ENCODE data around the gene OR6C75.
"Not testable (repeated sequence)": the region's sequence is repeated elsewhere in the genome, so short reads cannot be mapped to it uniquely, and the experiment has no call there.

Gene OR6C75

GRCh38 chr12:55362675-55363074, at the start of gene OR6C75:
Gene OR6C75, plus strand, starts transcription at chr12:55362975. Its CDS starts 2,136 bp downstream, at chr12:55365111.
- DNase-seq (ENCODE audit: low read depth): no peak
- no peak within 1 kb of the TSS for H3K4me3 ChIP-seq (ENCODE audit: low read depth, low read length)

DNA sequence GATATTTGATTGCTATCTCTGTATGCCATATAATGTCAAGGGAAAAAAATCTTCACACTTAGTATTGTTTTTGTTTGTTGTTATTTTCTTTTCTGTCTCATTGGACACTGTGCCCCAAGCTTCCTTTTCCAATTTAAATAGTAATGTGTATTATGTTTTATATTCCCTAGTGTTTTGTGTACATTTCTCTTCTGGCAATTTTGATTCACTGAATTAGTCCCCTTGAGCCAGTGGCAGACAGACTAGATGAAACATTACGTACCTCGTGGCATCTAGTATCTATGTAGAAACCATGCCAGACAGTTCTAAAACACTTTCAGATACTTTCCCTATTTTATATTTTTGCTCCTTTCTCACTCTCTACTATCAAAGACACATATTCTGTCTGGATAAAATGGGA, 48.7 kb upstream of the OR6C75 start, which contains the start of gene OR6C1:
TSS of gene OR6C1 (plus strand) at position 301 of the 400 bp plus-strand sequence. CDS start 6,257 bp downstream, outside the sequence.
- H3K4me3 ChIP-seq (ENCODE audit: low read depth, low read length): no peak within 1 kb of the TSS
- DNase-seq (ENCODE audit: low read depth): no peak

- DNase-seq (ENCODE audit: low read depth): no peak
- no peak overlapping the region for H3K4me3 ChIP-seq (ENCODE audit: low read depth, low read length)
These were observed 42.6 kb upstream of the OR6C75 start for GRCh38 chr12:55320201-55320600.

DNA sequence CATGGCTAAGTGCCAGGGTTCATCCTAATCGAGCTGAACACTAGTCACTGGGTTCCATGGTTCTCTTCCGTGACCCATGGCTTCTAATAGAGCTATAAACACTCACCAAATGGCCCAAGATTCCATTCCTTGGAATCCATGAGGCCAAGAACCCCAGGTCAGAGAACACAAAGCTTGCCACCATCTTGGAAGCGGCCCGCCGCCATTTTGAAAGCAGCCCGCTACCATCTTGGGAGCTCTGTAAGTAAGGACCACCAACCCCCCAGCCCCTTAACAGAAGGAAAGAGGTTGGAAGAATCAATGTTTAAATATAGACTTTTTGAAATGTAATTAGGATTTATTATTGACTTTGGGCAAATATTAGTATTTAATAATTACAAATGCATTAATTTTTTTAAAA, 37.0 kb upstream of the OR6C75 start:
- DNase-seq (ENCODE audit: low read depth); H3K4me3 ChIP-seq (ENCODE audit: low read depth, low read length): not testable (repeated sequence)

GRCh38 chr12:55330446-55330845, 32.3 kb upstream of the OR6C75 start, which contains the start of gene OR6C3:
Gene OR6C3, plus strand, starts transcription at chr12:55330746. Its CDS starts 955 bp downstream, at chr12:55331701.
- DNase-seq (ENCODE audit: low read depth): no peak

DNA sequence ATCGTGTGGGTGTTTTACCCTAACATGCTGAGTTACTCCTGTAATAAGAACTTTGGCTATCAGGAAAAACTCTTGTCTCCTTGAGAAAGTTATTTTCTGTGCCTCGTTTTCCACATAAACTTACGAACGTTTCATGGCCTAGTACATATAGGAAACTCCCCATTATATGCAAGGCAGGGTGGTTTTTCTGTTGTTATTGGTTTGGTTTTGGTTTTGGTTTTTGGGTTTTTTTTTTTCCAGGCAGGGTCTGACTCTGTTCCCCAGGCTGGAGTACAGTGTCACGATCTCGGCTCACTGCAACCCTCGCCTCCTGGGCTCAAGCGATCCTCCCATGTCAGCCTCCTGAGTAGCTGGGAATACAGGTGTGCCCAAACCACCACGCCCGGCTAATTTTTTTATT, 26.8 kb upstream of the OR6C75 start:
- no peak for DNase-seq (ENCODE audit: low read depth)
- no peak overlapping the region for H3K4me3 ChIP-seq (ENCODE audit: low read depth, low read length)

More at GRCh38 chr12:55330446-55330845, 32.3 kb upstream of the OR6C75 start, which contains the start of gene OR6C3:
- H3K4me3 ChIP-seq (ENCODE audit: low read depth, low read length): no peak within 1 kb of the TSS

GRCh38 chr12:55355338-55355737, 7.4 kb upstream of the OR6C75 start:
- H3K4me3 ChIP-seq (ENCODE audit: low read depth, low read length); DNase-seq (ENCODE audit: low read depth): not testable (repeated sequence)

- DNase-seq (ENCODE audit: low read depth): no peak
- no peak overlapping the region for H3K4me3 ChIP-seq (ENCODE audit: low read depth, low read length)
These were observed 2.3 kb downstream of the OR6C75 start for GRCh38 chr12:55365086-55365485.

DNA sequence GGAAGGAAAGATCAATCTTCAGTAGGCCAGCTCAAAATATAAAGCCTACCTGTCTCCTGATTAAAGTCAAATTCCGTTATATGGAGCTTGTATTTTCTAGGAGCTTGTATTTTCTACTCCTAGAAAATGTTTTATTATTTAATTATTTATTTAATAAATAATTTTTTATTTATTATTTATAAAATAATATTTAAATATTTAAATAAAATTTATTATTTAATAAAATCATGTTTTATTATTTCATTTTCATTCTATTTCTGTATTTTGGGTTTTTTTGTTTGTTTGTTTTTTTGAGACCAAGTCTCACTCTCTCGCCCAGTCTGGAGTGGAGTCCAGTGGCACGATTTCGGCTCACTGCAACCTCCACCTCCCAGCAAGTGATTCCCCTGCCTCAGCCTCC, 9.7 kb downstream of the OR6C75 start:
- H3K4me3 ChIP-seq (ENCODE audit: low read depth, low read length): no peak overlapping the region
- no peak for DNase-seq (ENCODE audit: low read depth)

GRCh38 chr12:55385891-55386290, 23.1 kb downstream of the OR6C75 start:
- H3K4me3 ChIP-seq (ENCODE audit: low read depth, low read length): no peak overlapping the region
- DNase-seq (ENCODE audit: low read depth): no peak

DNA sequence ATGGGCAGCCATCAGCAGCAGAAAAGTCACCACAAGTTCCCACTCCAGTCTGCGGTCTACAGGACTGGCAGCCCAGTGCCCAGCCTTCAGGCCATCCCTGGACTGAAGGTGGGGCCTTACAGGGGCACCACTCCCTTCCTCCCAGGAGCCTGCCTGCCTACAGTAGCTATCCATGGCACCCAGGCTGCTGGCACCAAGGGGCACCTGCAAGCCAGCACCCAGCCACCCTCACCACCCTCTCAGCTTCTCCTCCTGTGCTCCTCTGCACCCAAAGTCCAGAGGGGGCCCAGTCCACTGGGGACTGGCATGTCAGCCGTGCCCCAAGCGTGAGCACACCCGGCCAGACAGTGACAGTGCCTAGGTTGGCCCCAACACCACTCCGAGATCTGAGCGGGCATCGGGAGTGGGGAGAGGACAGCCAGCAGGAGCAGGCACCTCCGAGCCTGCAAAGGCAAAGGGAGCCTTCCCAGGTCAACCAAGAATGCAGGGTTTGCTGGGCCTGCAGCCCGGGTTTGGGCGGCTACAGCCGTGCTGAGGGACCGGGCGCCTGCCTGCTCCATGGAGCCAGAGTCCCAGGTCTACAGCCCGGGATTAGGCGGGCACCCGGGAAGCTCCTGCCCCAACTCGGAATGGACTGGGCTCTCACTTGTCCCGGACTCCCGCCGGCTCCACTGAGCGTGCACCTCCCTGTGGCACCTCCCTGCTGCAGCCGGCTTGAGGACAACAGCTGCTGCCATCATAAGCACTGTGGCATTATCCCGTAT, 29.4 kb downstream of the OR6C75 start:
- H3K4me3 ChIP-seq (ENCODE audit: low read depth, low read length): no peak overlapping the region
- DNase-seq (ENCODE audit: low read depth): no peak

DNA sequence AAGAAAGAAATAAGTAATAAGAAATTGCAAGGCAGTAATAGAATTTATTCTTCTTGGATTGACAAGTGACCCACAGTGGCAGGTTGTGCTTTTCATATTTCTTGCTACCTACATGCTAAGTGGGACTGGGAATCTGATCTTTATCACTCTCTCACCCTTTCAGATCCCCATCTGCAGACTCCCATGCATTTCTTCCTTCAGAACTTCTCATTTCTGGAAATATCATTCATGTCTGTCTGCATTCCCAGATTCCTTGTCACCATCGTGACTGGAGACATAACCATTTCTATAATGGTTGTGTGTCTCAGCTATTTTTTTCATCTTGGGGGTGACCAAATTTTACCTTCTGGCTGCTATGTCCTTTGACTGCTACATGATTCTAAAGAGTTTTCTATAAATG, 33.6 kb downstream of the OR6C75 start:
- no peak for DNase-seq (ENCODE audit: low read depth)
- H3K4me3 ChIP-seq (ENCODE audit: low read depth, low read length): no peak overlapping the region

DNA sequence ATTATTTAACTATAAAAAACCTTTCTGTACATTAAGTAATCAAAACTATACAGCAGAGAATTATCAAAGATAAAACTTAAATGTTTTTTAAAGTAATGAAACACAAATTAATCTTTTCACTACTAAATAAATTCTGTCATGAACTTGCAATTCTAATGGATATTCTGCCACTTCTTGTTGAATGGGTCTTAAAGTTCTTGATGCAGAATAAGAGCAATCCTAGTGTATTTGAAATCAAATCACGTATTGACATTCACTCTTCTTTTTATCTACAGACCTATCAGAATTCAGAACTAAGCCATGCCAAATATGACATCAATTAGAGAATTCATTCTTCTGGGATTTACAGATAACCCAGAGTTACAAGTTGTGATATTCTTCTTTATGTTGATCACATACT, 37.5 kb downstream of the OR6C75 start, which contains the start of gene OR6C65:
TSS of gene OR6C65 (plus strand) at position 301 of the 400 bp plus-strand sequence. CDS start at position 301, 0 bp downstream.
- H3K4me3 ChIP-seq (ENCODE audit: low read depth, low read length): no peak within 1 kb of the TSS
- DNase-seq (ENCODE audit: low read depth): no peak

GRCh38 chr12:55407866-55408265, 45.1 kb downstream of the OR6C75 start:
- DNase-seq (ENCODE audit: low read depth): no peak
- no peak overlapping the region for H3K4me3 ChIP-seq (ENCODE audit: low read depth, low read length)

DNA sequence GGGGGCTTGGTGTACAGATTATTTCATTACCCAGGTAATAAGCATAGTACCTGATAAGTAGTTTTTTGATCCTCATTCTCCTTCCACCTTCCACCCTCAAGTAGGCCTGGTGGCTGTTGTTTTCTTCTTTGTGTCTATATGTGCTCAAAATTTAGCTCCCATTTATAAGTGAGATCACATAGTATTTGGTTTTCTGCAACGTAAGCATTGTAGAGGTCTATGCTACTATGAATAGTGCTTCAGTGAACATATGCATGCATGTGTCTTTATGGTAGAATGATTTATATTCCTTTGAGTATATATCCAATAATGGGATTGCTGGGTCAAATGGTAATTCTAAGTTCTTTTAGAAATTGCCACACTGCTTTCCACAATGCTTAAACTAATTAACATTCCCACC, 46.4 kb downstream of the OR6C75 start:
- H3K4me3 ChIP-seq (ENCODE audit: low read depth, low read length); DNase-seq (ENCODE audit: low read depth): not testable (repeated sequence)

- not testable (repeated sequence) for H3K4me3 ChIP-seq (ENCODE audit: low read depth, low read length); DNase-seq (ENCODE audit: low read depth)
These were observed 49.4 kb downstream of the OR6C75 start for GRCh38 chr12:55412138-55412537.

- DNase-seq (ENCODE audit: low read depth): not testable (repeated sequence)
These were observed 51.0 kb downstream of the OR6C75 start for GRCh38 chr12:55413498-55414388.

DNA sequence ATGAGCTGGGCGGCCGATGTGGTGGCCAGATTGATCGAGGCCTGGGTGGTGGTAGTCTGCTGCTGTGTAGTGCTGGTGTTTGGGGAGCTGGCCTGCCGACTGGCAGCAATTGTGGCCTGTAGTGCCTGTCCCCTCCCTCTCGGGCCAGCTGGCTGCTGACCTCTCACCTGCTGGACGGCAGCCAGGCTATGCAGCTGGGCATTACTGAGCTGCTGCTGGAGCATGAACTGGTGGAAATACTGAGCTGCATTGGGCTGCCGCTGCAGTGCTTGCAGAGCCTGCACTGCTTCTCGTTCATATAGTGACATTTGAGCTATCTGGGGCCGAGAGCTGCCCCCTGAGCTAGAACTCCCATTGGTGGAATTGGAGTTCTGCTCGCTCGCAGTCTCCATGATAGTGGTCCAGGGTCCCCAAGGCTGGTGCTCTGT, 51.6 kb downstream of the OR6C75 start:
- not testable (repeated sequence) for DNase-seq (ENCODE audit: low read depth); H3K4me3 ChIP-seq (ENCODE audit: low read depth, low read length)

More at GRCh38 chr12:55413498-55414388, 51.0 kb downstream of the OR6C75 start:
- not testable (repeated sequence) for H3K4me3 ChIP-seq (ENCODE audit: low read depth, low read length)

GRCh38 chr12:55414889-55415288, 52.1 kb downstream of the OR6C75 start:
- H3K4me3 ChIP-seq (ENCODE audit: low read depth, low read length); DNase-seq (ENCODE audit: low read depth): not testable (repeated sequence)

DNA sequence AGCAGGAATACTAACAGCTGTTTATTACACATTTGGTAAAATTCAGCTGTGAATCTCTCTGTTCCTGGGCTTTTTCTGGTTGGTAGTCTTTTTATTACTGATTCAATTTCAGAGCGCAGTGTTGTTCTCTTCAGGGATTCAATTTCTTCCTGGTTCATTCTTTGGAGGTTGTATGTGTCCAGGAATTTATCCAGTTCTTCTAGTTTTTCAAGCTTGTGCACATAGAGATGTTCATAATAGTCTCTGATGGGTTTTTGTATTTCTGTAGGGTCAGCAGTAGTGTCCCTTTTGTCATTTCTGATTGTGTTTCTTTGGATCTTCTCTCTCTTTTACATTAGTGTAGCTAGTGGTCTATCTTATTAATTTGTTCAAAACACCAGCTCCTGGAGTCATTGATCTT, 54.2 kb downstream of the OR6C75 start:
- H3K4me3 ChIP-seq (ENCODE audit: low read depth, low read length): no peak overlapping the region
- DNase-seq (ENCODE audit: low read depth): no peak

All from skeletal muscle cell (primary cell).